ENCODE measurements around the gene ITPK1.

- TF ChIP-seq POLR2A (IDR thresholded peaks at IDR 0.05; ENCODE audit: low read depth, low read length): no peak
- no peak for TF ChIP-seq TAF1 (IDR thresholded peaks at IDR 0.05; ENCODE audit: borderline replicate concordance, low read depth, low read length)
- no peak for TF ChIP-seq POLR2AphosphoS5 (IDR thresholded peaks at IDR 0.05; ENCODE audit: low read depth, low read length)
Measured at GRCh38 chr14:92990456-92991430, 125.0 kb downstream of the ITPK1 start.

All from GM12892 (cell line).